ENCODE results near the gene S1PR4. TPM values are rescaled to one million over a fixed set of nuclear protein-coding genes. Genes with fewer than 3 reads are reported as not detected.

Gene S1PR4
- total RNA-seq: 179 TPM in 2 replicates

GRCh38 chr19:3178377-3178972 lies at the start of gene S1PR4:
Gene S1PR4, plus strand, starts transcription at chr19:3178769. Its CDS starts 24 bp downstream, at chr19:3178793.
- intact Hi-C loops (cut with micrococcal nuclease): loop anchor here (1.0 to 2.0 kb wide), 2 partner anchors 15 to 46 kb away; no protein-coding TSS in a partner anchor

- intact Hi-C loops (cut with micrococcal nuclease): loop anchor here (1.0 kb wide), 1 partner anchor 34 kb away; no protein-coding TSS in a partner anchor
Measured at GRCh38 chr19:3129112-3129511, 49.5 kb upstream of the S1PR4 start.

GRCh38 chr19:3131168-3131567 lies 47.4 kb upstream of the S1PR4 start:
- intact Hi-C loops (cut with micrococcal nuclease): no loop called here

- intact Hi-C loops (cut with micrococcal nuclease): loop anchor here (1.0 to 2.0 kb wide), 2 partner anchors 9 to 46 kb away; partner anchors contain the start of gene S1PR4
Measured at GRCh38 chr19:3132971-3133792, 45.4 kb upstream of the S1PR4 start.

- intact Hi-C loops (cut with micrococcal nuclease): loop anchor here (1.0 to 2.0 kb wide), 2 partner anchors 9 to 45 kb away; partner anchors contain the start of gene S1PR4
Measured at GRCh38 chr19:3133793-3134116, 44.8 kb upstream of the S1PR4 start.

GRCh38 chr19:3135961-3136683 lies 42.4 kb upstream of the S1PR4 start, which contains the start of gene GNA15:
Gene GNA15, plus strand, starts transcription at chr19:3136033. Its CDS starts 418 bp downstream, at chr19:3136451.
- intact Hi-C loops (cut with micrococcal nuclease): loop anchor here (2.0 kb wide), 2 partner anchors 19 to 49 kb away; partner anchors contain the start of gene NCLN

GRCh38 chr19:3136684-3137055 lies 41.9 kb upstream of the S1PR4 start:
- intact Hi-C loops (cut with micrococcal nuclease): loop anchor here (2.0 kb wide), 2 partner anchors 18 to 48 kb away; partner anchors contain the start of gene NCLN

GRCh38 chr19:3137119-3137518 lies 41.5 kb upstream of the S1PR4 start:
- intact Hi-C loops (cut with micrococcal nuclease): loop anchor here (2.0 kb wide), 2 partner anchors 18 to 48 kb away; partner anchors contain the start of gene NCLN

- intact Hi-C loops (cut with micrococcal nuclease): no loop called here
Measured at GRCh38 chr19:3138268-3138667, 40.3 kb upstream of the S1PR4 start.

- intact Hi-C loops (cut with micrococcal nuclease): loop anchor here (5.0 kb wide), 1 partner anchor 438 kb away; the partner anchor contains the start of gene GNG7
Measured at GRCh38 chr19:3140667-3141038, 37.9 kb upstream of the S1PR4 start.

GRCh38 chr19:3142292-3142670 lies 36.3 kb upstream of the S1PR4 start:
- intact Hi-C loops (cut with micrococcal nuclease): loop anchor here (1.0 to 5.0 kb wide), 3 partner anchors 9 to 440 kb away; partner anchors contain the start of gene GNG7

- intact Hi-C loops (cut with micrococcal nuclease): loop anchor here (1.0 to 5.0 kb wide), 3 partner anchors 10 to 441 kb away; partner anchors contain the start of gene GNG7
Measured at GRCh38 chr19:3142781-3143337, 35.7 kb upstream of the S1PR4 start.

GRCh38 chr19:3145909-3146676 lies 32.5 kb upstream of the S1PR4 start:
- intact Hi-C loops (cut with micrococcal nuclease): loop anchor here (1.0 kb wide), 1 partner anchor 17 kb away; no protein-coding TSS in a partner anchor

- intact Hi-C loops (cut with micrococcal nuclease): loop anchor here (1.0 kb wide), 1 partner anchor 17 kb away; no protein-coding TSS in a partner anchor
Measured at GRCh38 chr19:3146677-3147100, 31.9 kb upstream of the S1PR4 start.

GRCh38 chr19:3148503-3148902 lies 30.1 kb upstream of the S1PR4 start:
- intact Hi-C loops (cut with micrococcal nuclease): no loop called here

GRCh38 chr19:3149089-3149488 lies 29.5 kb upstream of the S1PR4 start:
- intact Hi-C loops (cut with micrococcal nuclease): no loop called here

- intact Hi-C loops (cut with micrococcal nuclease): no loop called here
Measured at GRCh38 chr19:3149526-3150505, 28.8 kb upstream of the S1PR4 start.

GRCh38 chr19:3150739-3151329 lies 27.7 kb upstream of the S1PR4 start:
- intact Hi-C loops (cut with micrococcal nuclease): no loop called here
